HG03039 (cell line): Measurements from ENCODE around the gene COL9A2.

Experiments used
- ATAC-seq: cut with Tn5 transposase; IDR thresholded peaks from one replicate; pipeline ENCODE4 v1.9.1; 2021; ENCODE audit warnings: mild to moderate bottlenecking, moderate library complexity; ENCODE audit not compliant: unreplicated experiment

Gene COL9A2

DNA sequence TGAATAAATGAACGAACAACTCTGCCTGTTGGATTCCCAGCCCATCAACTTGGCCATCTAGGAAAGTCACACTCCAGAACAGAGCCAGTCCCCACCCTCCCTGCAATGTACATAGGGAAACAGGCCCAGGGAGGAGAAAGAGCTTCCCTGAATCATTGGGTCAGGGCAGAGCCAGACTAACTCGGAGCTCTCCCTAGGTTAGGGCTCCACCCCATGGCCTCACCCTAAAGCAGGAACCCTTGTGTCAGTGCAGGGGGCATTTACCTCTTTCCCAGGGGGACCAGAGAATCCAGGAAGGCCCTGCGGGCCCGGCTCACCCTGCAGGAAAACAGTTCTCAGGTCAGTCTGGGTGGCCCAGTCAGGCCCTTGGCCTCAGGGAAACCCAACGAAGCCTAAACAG is 11.6 kb downstream of the COL9A2 start:
- no peak for ATAC-seq

DNA sequence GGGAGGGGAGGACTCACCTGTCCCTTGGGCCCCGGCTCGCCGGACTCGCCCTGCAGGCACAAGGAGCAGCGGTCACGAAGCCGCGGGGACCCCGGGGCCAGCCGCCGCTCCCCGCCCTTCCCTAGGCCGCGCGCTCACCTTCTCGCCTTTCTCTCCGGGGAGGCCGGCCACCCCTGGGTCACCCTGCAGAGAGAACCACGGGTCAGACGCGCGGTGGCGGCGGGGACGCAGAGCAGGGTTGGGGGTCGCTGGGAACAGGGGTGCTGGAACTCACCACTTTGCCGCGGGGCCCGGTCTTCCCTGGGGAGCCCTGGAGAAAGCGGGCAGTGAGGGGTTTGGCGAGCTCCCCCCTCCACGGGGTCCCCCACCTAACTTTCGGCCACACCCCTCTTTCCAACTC is 13.3 kb downstream of the COL9A2 start:
- ATAC-seq = no peak

DNA sequence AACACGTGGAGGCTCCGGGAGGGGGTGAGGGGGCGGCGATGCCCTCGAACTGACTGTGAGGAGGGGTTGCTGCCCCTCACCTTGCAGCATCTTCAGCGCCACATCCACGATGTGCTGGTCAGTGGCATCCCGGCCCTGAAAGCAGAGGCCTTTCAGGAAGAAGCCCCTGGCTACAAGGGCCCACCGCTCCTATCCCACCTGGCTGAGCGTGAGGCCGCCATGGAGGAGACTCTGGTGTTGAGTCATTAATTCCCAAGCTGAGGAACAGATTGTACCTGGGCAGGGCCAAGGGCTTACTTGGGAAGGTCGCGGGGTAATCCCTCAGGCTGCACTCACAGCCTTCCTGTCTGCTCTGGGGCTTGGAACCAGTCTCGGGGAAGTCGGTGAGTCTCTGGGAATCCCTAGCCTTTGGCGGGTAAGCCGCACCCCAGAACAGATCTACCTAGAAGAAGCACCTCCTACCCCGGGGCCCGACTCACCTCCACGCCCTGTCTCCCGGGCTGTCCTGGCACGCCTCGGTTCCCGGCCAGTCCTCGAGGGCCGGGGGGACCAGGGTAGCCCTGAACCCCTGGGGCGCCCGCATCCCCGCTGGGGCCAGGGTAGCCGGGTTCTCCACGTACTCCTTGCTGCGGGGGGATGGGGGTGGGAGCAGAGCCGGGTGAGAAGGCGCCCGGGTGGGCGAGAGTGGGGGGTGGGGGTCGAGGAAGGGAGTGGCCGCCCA is 13.9 kb downstream of the COL9A2 start:
- ATAC-seq = no peak

DNA sequence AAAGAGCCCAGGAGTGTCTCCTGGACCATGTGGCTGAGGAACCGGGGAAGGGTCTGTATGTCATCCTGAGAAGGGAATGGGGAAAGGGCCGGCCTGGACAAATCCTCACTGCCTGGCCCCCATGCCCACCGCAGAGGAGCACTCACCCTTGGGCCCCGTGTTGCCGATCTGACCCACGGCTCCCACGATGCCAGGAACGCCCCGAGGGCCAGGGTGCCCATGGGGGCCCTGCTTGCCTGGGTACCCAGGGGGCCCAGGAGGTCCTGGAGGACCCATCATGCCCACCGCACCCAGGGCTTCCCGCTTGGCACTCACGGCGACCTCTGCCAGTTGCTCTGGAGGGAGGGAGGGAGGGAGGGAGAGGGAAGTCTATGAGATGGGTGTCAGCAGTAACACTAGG is 14.6 kb downstream of the COL9A2 start:
- ATAC-seq = no peak

DNA sequence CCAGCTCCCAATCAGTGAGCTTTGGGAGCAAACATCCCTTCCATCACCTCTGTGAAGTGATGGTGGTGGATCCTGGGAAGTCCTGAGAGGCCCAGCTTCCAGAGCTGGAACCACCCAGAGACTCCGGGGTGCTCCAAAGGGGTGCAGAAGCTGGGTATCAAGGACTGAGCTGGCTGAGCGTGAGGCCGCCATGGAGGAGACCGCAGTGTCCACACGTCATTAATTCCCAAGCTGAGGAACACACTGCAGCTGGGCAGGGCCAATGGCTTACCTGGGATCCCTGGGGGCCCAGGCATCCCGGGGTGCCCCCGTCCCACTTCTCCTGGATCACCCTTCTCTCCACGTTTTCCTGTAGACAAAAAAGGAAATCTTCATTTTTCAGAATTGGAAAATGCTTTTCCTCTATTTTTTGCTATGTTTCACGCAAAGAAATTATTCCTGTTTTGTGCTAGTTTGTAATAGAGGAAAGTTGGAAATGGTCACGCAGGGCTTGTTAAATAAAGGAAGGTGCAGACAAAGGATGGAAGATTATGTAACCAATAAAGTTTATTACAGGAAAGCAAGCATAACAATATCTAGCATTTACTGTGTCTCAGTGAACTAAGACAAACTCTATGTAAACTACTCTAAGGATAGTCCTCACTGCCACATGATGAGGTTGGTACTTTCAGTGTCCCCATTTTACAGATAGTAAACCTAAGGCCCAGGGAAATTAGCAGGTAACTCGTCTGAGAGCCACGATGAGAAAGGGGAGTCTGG is 15.4 kb downstream of the COL9A2 start:
- ATAC-seq = no peak

DNA sequence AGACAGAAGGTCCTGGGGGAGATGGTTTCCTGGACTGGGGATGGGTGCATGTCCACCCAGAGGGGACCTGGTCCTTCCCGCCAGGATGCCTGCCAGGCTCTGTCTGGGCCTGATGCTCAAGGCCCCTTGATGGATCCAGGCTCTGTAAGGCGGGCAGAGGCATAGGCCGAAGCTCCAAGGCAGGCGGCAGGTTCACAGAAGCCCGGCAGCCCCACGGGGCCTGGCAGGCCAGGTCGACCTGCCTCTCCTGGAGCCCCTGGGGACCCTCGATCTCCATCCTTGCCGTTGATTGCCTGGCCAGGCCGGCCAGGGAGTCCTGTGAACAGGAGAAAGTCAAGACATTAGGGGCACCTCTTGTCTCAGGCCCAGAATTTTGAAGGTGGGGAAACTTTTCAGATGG is 16.0 kb downstream of the COL9A2 start:
- ATAC-seq = no peak

DNA sequence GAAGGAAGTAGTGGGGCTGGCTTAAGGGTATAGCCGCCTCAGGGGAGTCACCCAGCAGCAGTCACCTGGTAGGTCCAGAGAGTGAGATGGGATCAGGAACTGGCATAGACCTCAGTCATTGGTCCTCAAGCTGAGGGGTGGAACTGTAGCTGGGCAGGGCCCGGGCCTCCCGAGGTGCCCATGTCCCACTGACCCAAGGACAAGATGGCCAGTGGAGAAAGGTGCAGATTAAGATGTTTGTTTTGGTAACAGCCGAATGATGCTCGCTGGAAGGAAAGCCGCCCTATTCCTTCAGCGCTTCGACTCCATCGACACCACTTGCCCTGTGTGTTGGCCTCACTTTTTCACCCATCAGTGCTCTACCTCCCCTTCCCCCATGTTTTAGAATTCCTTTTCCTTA is 16.4 kb downstream of the COL9A2 start:
- ATAC-seq = no peak

DNA sequence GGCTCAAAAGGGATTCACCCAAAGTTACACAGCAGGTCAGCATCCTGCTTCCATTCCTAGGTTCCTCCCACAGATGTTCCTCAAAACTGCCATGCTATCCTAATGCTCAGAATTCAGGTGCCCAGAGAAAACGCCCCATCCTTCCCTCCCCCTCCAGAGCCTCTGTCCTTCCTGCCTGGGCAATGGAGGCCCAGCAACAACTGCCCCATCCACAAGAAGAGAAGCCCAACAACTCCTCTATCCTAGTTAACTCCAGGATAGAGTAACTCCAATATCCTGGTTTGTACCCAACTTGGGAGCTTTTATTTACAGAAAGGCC is 16.9 kb downstream of the COL9A2 start:
- ATAC-seq = no peak

DNA sequence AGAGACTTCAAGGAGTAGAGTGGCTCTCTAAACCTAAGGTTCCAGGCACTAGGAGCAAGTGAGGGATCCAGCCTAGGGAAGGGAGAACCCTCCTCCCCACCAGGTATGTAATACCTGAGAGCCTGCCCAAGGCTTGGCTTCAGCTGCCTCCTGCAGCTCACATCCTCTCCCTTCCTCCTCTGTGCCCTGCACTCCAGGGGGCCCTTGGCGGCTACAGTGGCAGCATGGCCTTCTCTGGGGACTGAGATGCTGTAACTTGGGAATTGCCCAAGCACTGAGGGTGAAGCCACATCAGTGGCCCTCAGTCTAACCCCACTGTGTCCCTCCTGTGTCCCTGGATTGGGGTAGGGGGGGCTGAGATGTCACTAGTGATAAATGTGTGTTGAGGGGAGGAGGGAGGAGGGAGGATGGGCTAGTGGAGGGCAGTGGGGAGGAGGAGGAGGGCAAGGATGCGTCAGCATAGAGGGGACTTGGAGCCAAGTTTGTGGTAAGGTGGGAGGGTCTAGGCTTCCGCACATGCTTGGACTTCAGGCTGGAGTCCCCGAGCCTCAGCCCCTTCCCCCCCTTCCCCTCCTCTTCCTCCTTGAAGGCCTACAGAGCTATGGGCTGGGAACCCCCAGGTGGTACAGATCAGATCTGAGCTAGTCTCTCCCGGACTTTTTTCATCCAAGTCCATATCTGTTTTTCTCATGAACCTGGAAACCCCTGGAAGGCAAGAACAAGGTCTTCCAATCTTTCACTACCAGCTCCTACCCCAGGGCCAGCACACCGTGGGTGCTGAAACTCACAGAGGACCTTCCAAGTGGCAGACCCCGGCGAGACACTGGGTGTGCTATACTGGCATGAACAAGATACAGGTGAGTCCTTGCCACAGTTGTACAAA is 17.5 kb downstream of the COL9A2 start:
- no peak for ATAC-seq

DNA sequence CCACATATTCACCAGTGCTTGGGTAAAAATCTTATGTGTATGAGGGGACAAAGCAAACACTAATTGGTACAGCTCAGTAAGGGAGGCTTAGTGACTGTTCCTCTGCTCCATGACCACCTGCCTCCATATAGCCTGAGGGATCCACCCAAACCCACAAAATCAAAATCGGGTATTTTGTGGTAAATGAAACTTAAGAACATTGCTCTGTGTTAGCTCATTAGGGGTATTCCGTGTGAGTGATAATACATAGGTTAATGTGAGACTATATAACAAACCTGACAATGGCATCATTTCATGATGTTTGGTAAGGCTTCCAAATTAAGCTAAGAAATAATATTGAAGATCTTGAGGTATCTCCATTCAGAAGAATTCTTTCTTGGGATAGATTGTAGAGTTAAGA is 25.8 kb downstream of the COL9A2 start:
- no peak for ATAC-seq

DNA sequence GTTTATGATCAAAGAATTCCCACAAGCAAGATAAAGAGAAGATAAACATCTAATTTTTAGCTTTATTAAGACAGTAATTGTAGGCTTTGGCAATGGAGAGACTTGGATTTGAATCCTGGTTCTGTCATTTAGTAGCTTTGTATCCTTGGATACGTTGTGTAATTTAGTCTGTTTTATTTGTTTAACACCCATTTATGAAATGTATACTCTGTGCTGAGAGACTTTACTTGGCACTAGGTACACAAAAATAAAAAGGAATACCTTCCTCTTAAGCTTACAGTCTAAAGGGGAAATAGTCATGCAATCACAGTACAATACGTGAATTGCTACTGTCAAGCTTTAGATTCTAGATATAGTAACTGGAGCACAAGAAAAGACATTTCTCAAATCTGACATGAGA is 35.2 kb downstream of the COL9A2 start:
- ATAC-seq = no peak

DNA sequence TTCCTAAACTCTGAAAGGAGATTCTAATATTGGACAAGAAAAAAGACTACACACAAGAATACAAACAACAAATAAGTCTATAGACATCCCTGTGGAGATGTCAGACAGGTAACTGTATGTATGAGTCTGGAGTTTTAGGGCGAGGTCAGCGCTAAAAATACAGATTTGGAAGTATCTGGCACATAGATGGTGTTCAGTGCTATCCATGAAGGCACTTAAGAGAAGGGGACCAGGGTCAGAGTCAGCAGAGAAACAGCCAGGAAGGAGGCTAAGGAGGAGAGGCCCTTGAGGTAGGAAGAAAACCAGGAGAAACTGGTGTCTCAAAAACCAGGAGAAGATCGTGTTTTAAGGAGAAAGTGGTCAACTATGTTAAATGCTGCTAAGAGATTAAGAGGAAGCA is 41.0 kb downstream of the COL9A2 start:
- ATAC-seq = no peak

DNA sequence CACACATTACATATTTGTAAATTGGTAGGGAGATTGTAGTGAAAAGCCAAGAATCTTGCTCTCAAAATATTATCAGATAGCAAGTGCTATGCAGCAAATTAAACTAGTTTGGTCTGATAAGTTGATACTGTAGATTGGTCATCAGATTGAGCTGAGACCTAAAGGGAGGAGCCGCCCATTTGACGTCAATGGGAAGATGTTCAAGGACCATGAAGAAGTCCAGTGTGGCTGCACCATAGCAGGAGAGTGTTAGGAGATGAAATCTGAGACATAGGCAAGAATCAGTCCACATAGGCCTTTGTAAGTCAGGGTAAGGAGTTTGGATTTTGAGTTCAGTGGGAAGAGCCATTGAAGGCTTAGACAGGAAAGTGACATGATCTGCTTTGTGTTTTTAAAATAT is 42.8 kb downstream of the COL9A2 start:
- no peak for ATAC-seq

DNA sequence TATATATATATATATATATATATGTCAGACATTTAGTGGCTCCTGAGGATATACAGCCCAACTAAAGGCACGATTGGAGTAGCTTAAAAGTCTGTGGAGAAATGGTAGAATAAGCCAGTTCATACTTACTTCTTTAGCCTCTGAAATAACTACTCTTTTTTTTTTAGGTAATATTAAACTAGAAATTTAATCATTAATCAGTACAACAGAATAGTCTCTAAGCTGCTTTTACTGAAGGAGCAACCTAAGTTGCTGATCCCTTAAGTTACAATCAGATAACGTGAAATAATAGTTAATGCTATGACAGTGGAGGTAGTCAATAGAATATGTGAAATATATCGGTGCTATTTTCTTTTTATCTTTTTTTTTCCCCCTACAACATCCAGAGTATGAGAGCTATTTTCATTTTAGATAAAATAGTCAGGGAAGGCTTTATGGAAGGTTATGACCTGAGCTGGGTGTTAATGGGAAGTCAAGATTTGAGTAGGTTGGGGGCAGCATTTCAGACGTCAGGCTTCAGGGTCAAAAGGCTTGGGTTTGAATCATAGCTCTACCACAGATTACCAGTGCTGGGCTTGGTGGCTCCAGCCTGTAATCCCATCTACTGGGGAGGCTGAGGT is 43.4 kb downstream of the COL9A2 start:
- no peak for ATAC-seq

DNA sequence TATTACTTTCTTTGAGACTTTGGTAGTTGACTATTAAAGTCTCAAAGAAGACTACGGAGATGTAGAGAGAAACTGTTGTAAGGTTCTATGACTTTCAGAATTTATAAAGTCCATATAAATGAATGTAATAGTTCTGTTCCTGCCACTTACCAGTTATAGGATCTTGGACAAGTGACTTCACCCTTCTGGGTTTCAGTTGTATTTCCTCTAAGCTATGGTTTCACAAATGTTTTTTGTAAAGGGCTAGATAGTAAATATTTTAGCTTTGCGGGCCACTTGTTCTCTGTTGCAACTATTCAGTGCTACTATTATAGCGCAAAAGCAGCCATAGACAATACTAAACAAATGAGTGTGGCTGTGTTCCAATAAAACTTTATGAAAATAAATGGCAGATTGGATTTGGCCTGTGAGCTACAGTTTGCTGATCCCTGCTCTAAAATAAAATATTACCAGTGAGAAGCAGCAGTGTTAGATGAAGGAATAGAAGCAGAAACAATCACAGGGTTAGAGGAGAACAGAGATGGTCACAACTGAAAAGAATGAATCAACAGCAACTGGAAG is 44.4 kb downstream of the COL9A2 start:
- no peak for ATAC-seq

DNA sequence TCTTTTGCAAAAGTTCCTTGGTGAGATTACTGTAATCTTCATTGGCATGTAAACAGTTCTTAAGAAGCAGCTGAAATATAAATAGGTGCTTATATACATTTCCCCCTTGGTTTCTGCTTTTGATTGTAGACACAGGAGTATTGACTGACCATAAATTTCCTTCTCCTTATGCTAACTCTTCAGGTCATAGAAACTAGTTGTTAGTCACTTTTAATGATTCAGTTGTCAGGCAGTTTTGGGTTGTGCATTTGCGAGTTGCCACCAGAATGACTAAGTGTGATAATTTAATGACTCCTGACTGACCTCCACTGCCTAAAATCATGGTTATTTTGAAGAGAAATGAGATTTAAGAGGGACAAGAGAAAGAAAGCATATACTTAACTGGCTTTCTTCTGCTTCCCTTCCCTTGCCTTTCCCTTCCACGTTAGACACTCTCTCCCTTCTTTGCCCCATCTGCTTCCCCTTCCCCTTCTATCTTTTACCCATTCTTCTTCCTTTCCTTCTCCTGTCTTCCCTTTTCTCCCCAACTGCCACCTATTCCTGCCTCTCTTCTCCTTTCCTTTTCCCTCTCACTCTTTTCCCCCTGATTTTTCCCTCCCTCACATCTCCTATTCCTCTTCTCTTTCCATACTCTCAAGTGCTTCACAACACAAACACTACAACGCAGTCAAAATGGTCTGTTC is 46.8 kb downstream of the COL9A2 start:
- ATAC-seq = no peak

DNA sequence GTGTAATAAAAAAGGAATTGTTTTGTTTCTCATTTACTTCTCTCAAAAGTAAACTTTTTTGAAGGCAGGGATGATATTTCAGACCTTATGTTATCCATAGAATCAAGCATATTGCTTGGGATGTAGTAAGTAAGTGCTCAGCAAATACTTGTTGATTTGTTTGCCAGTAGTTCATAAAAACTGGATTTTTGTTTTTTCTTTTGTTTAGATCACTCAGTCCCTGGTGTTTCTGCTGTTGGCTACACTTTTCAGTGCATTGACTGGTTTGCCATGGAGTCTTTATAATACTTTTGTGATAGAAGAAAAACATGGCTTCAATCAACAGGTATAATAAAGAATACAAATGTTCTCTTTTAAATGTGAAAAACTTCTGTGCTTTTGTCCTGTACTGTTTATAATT is 48.9 kb downstream of the COL9A2 start:
- ATAC-seq = no peak

DNA sequence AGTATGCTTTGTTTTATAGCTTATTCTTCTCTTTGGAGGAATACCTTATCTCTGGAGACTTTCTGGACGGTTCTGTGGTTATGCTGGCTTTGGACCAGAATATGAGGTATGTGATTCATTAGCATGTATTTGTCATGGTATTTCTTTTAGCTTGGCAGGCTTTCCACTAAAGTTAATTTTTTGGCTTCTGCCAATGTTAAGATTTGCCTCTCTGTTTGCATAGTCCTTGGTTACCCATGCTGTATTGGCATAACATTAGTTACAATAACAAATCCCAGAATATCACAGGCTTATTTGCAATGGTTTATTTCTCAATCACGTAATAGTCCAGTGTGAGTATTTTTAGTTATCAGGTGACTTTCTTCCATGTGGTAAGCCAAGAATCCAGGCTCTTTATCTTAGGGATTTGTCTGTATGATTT is 49.3 kb downstream of the COL9A2 start:
- ATAC-seq = no peak

DNA sequence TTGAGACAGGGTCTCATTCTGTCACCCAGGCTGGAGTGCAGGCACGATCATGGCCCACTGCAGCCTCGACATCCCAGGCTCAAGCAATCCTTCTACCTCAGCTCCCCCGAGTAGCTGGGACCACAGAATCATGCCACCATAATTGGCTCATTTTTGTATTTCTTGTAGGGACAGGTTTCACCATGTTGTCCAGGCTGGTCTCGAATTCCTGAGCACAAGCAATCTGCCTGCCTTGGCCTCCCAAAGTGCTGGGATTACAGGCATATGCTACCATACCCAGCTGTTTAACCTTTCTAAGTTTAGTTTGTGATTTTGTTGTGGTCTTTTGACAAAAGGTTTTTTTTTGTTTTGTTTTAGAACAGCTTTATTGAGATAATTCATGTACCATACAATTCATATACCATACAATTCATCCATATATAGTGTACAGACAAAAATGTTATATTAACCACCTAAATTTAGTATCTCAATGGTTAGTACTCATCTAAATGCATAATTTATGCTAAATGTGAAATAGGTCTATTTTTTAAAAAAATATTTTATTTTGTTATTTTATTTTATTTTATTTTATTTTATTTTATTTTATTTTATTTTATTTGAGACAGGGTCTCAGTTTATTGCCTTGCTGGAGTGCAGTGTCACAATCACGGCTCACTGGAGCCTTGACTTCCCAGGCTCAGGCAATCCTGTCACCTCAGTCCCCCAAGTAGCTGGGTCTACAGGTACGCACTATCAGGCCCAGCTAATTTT is 50.1 kb downstream of the COL9A2 start:
- ATAC-seq = no peak

DNA sequence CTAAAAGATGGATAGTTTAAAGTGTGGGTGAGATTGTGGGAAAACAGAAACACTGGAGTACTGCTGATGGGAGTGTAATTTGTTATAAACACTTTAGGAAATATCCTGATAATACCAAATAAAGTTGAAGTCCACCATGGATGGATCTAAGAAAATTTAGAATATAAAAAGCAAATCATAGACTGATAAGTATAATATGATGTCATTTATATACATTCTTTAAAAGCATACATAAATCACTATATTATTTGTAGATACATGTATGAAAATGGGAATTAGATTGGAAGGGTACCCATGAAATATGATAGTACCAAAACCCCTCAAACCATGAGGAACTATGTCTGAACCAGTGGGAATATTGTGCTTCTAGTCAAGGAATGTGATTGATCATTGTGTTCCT is 51.2 kb downstream of the COL9A2 start:
- ATAC-seq = no peak
